HG02623 (cell line): ENCODE data around the gene VPS37D.
"Not testable (repeated sequence)": the region's sequence is repeated elsewhere in the genome, so short reads cannot be mapped to it uniquely, and the experiment has no call there.

Experiments
- ATAC-seq: cut with Tn5 transposase; IDR thresholded peaks from one replicate; pipeline ENCODE4 v1.9.1; 2021; ENCODE audit warnings: moderate library complexity; ENCODE audit not compliant: unreplicated experiment

The VPS37D gene

DNA sequence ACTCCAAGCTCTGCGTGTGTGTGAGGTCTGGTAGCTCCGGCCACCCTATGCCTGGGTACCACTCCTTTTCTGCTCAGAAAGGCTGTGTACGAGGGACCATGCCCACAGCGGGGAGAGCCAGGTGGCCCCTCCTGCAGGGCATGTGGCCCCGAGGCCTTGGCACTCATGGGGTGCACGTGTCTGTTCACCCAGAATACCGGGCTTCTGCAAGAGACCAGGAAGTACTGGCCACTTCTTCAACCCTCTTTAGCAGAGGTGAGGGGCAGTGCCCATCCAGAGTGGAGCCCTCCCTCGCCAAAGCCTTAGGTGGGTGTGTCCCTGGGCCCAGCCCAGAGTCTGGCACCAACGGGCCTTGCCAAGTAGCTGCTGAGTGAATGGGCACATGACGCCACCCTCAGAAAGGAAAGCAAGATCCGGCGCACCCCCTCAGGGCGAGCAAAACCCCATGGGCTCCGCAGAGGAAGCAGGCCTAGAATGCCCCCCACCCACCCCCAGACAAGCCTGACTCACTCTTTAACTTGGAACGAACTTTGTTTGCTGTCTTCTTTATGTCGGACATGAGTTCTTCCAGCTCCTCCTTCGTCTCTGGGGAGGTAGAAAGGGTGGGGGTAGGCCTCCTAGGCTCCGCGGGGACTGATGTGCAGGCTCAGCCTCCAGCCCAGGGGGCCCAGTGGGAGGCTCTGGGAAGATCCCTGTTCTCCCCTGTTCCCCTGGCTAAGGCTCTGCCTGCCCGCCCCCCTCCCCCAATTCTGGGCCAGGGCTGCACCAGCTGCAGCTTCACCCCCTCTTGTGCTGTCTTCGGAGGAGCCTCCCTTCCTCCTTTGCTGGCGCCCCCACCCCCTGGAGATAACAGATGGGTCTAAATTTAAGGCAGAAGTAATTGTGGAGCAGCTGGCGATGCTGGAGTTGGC, 37.3 kb downstream of the VPS37D start:
- no peak for ATAC-seq

DNA sequence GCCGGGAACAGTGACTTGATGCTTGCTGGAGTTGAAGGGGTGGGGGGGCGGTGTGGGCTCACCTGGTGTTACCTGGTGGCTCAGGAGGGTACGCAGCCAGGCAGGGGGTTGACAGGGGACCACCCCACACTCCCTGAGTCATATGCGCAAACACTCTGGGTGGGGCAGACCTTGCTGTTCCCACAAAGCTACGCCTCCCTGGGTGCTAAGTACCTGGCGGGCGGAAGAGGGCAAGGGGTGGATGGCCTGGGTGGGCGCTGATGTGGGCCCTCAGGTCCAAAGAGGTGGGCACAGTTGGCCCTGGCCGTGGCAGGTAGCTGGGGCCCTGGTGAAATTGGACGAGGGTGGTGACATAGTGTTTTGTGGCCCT, 37.9 kb downstream of the VPS37D start:
- ATAC-seq, result no peak

GRCh38 chr7:73706126-73707044, 38.8 kb downstream of the VPS37D start:
- ATAC-seq, result no peak

- ATAC-seq, result no peak
Observed at GRCh38 chr7:73707045-73707631, 39.5 kb downstream of the VPS37D start.

GRCh38 chr7:73708961-73709549, 41.4 kb downstream of the VPS37D start:
- ATAC-seq, result no peak

DNA sequence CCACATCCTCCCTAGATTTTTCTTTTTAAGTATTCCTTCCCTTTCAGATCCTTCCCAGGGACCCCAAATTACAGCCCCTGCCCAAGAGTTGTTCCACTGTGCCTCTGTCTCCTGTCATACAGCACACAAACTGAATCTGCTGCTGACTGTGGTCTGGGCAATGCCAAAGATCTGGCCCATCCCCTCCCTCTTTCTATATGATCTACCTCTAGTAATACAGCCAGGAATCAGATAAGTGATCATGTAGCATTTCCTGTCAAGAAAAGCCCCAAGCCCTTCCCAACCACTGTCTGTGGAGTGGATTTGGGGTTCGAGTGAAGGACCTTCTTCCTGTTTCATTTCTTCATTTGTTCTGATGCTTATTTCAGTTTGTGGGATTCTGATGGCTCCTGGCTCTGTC, 45.1 kb downstream of the VPS37D start:
- ATAC-seq, result no peak

DNA sequence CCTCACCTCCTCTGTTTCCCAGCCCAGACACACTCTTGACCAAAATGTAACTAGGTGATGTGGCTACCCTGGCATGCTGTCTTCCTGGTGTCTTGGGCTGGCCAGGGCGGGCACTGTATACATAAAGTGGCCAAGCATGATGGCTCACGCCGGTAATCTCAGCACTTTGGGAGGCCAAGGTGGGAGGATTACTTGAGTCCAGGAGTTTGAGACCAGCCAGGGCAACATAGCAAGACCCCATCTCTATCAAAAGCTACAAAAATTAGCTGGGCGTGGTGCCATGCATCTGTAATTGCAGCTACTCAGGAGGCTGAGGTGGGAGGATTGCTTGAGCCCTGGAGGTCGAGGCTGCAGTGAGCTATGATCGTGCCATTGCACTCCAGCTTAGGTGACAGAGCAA, 45.7 kb downstream of the VPS37D start:
- not testable (repeated sequence) for ATAC-seq

- ATAC-seq, result no peak
Observed at GRCh38 chr7:73715648-73716317, 48.2 kb downstream of the VPS37D start.

DNA sequence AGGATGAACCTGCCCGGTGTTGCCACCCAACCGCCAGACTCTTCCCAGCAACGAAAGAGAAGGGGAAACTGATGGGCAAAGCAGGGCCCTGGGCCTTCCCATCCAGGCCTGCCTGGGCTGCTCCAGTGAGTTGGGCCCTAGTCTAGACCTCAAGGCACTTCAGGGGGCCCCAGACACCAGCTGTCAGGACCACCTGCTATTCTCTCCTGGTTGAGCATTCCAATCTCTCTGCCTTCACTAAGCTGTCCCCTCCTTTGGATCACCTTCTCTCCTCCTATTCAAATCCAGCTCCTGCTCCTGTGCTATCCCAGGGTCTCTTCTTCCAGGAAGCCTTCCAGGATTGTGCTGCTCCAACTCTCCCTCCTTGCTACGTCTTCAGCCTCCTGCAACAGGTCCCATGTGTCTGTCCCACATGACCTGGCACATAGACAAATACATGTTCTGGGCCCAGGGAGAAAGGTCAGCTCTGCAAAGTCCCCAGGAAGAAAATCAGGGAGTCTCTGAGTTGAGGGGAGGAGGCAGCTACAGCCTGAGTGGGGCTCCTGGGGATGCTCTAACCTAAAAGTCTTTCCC, 48.8 kb downstream of the VPS37D start:
- no peak for ATAC-seq

DNA sequence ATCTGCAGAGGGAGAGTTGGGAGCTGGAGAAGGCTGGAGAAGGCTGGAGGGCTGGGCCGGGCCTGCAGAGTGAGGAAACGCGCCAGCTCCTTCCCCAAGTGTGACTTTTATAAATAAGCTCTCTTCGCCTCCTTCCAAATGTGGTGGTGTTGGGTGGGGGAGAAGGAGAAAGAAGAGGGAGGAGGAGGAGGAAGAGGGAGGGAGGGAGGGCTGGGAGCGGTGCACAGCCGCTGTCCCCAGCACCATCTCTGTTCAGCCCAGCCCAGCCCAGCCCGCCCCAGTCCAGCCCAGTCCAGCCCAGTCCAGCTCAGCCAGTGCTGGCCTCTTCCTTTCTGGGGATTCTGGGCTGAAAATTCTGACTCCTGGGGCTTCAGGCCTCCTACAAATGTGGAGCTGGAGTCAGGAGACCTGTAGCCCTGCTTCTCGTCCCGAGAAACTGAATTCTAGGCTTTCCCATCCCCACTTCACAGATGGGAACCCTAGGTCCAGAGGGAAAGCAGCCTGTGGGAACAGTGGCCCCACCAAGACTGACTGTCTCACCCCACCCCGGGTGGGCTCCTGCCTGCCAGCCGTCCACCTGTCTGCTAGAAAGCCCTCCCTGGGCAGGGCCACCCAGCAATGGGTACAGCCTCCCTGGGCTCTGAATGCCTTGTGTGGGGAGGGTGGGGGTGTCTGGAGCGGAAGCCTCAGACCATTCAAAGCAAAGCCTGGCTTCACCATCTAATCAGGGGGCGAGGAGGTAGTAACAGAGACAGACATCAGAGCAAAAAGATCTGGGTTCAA, 49.6 kb downstream of the VPS37D start:
- no peak for ATAC-seq

DNA sequence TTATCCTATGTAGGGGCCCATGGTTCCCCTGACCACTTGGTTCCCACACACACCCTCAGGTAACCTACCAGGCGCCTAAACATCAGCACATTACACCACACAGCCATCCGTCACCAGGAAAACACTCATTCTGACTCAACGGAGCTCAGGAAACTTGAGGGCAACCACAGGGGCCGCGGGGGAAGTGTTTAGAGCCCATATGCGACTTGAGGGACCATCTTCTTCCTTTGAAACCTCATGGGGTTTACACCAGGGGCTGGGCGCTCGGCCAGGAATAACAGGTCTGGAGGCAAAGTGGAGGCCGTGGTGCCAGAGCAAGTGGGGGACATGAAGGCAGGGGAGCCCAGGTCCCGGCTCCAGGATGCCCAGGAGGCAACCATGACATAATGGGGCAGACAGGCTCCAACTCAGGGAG, 50.4 kb downstream of the VPS37D start:
- ATAC-seq, result no peak

- ATAC-seq, result no peak
Observed at GRCh38 chr7:73718438-73718881, 50.8 kb downstream of the VPS37D start.

DNA sequence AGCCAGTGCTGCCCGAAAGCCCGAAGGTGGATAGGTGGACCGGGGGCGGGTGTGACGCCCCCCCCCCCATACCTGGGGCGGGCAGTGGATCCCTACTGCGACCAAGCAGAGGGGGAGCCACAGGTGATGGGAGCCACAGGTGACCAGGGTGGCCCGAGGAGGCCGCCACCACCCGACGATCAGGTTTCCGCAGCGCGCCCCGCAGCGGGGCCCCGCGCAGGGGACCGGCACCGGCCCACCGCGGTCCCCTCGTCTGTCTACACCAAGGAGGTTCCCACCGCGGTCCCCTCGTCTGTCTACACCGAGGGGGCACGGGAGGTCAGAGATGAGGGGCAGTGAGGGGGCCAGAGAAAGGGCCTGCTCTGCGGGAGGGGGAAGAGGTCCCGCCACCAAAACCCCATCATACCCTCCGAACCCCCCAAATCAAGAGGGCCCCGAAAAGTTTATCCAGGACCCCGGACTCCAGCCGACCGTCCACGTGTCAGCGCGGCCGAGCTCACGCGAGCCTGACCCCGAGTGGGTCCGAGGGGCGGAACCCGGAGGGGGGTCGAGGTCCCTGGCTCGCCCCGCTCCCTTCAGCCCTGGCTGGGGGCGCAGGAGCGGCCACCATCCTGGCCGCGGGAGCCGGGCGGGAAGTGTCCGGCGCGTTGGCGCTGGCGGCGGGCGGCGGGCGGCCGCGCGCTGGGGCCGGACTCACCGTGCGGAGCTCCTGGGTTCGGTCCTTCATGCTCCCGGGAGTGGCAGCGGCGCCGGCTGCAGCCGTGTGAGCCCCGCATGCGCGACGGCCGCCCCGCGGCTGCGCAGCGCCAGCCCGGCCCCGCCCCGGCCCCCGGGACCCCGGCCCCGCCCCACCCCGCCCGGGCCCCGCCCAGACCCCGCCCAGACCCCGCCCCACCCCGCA, 51.5 kb downstream of the VPS37D start, which contains the start of gene STX1A:
Gene STX1A, minus strand, starts transcription at position 765 of the 901 bp plus-strand sequence. Its CDS starts 38 bp downstream, at position 727.
- ATAC-seq, result peak; percentile 69

DNA sequence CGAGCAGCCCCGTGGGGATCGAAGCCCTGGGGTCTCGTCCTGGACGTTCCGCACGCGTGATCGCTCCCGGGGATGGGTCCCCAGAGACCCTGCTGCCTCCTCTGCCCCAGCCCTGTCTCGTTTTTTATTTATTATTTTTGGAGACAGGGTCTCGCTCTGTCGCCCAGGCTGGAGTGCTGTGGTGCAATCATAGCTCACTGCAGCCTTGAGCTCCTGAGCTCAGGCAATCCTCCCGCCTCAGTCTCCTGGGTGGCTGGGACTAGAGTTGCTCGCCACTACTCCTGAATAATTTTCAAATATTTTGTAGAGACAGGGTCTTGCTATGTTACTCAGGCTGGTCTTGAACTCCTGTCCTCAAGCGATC, 52.2 kb downstream of the VPS37D start:
- no peak for ATAC-seq

- ATAC-seq, result not testable (repeated sequence)
Observed at GRCh38 chr7:73720443-73720842, 52.8 kb downstream of the VPS37D start.

DNA sequence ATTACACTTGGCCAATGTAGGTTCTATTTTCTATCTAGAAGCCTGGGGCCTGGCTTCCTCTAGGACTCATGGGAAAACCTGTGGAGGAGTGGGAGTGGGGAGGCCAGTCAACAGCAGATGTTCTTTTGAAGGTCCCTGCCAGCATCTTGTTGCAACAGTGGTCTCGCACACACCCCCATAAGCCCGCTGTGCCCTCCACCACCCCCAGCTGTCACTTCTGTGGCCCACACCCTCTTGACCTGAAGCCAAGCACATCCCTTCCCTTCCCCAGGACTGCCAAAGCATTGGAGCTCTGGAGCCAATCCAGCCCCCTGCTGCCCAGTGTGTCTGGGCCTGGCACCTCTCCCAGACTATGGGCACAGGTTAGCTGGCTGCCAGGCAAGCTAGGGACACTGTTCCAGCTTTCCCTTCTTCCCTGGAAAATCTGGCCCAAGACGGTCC, 53.8 kb downstream of the VPS37D start:
- no peak for ATAC-seq
